GM12865 (cell line): ENCODE data around the gene KRT6B.

Experiments used
- DNase-seq: peaks from one replicate; pipeline ENCODE4 v3.0.0; 2010; ENCODE audit warnings: low read depth
- H3K4me3 ChIP-seq: 2 replicates; pipeline ENCODE4 v1.5.1; 2011; ENCODE audit warnings: mild to moderate bottlenecking, low read depth, low read length, control low read depth
- CTCF ChIP-seq: IDR thresholded peaks from 2 replicates; pipeline ENCODE4 v1.5.1; 2011; ENCODE audit warnings: low read length, control low read depth, low read depth, inconsistent platforms; ENCODE audit not compliant: insufficient read depth; ENCODE audit errors: missing control alignments

The KRT6B gene

GRCh38 chr12:52418576-52419110, 33.3 kb downstream of the KRT6B start:
- H3K4me3 ChIP-seq = no peak overlapping the region
- no peak for TF ChIP-seq CTCF
- DNase-seq = no peak

DNA sequence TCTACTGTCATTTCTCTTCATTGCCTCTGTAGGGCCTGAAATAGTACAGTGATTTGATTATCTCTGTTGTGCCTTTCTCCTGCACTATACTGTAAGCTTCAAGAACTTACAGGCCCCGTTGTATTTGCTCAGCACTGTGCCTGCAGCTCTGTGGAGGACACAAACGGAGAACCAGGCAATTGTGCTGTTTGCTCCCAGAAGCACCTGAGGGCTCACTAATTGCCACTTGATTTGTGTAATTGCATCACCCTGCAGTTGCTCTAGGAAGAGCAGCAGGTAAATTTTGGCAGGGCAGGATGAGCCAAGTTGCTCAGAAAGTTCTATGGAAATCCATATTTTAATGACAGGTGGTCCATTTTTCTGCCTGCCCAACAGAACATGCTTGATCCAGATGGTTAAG, 34.2 kb downstream of the KRT6B start:
- DNase-seq = no peak
- no peak for TF ChIP-seq CTCF
- H3K4me3 ChIP-seq = no peak overlapping the region

- no peak overlapping the region for H3K4me3 ChIP-seq
- TF ChIP-seq CTCF = no peak
- DNase-seq = no peak
Measured at GRCh38 chr12:52416795-52417194, 35.2 kb downstream of the KRT6B start.

DNA sequence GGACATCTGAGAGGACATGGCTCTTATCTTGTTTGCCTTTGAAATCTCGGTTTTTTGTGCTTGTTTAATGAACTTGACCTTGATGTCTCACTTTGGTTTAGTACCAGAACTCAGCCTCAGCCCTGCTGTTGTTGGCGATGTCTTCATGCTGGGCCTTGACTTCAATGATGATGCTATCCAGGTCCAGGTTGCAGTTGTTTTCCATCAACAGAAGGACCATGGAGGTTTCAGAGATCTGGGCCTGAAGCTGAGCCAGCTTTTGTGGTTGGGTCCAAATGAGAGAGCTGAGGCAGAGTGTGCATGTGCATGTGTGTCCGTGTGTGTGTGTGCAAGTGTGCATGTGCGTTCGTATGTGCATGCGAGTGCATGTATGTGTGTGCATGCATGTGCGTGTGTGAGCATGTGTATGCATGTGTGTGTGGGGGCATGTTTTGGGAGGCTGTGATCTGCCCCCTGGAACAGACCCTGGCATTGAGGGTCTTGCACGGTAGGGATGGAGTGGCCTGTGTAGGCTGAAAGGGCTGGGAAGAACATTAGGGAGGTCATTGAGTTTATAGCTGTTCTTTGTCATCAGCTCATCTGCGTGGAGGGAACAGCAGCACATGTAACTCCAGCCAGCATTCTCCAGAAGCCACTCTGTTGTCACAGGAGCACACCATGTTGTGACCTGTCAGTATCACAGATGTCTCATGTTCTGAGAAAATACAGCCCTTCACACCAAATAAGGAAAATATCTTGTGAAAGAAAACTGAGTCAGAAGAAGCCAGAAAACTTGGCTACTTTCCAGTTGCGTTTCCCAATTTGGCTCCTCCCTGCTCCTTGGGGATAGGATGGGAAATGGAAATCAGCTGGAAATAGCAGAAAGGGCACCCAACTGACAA, 35.8 kb downstream of the KRT6B start:
- TF ChIP-seq CTCF = no peak
- no peak for DNase-seq

GRCh38 chr12:52414936-52415335, 37.0 kb downstream of the KRT6B start:
- no peak for DNase-seq
- no peak for TF ChIP-seq CTCF
- no peak overlapping the region for H3K4me3 ChIP-seq

More for the DNA sequence above, 35.8 kb downstream of the KRT6B start:
- H3K4me3 ChIP-seq = no peak overlapping the region

GRCh38 chr12:52413782-52414345, 38.1 kb downstream of the KRT6B start:
- TF ChIP-seq CTCF = no peak
- no peak overlapping the region for H3K4me3 ChIP-seq
- no peak for DNase-seq
